CD4-positive, alpha-beta T cell treated with Interleukin-15 for 4 hours (primary cell): ENCODE measurements around the gene CCDC80.

Source experiments
- DNase-seq: peaks from one replicate; pipeline ENCODE4 v3.0.0-alpha.2; 2020; ENCODE audit warnings: low spot score

CCDC80 gene

GRCh38 chr3:112633757-112634156, 7.2 kb downstream of the CCDC80 start:
- no peak for DNase-seq

- DNase-seq: no peak
Observed at GRCh38 chr3:112633191-112633590, 7.8 kb downstream of the CCDC80 start.

GRCh38 chr3:112632596-112632995, 8.3 kb downstream of the CCDC80 start:
- DNase-seq: no peak

GRCh38 chr3:112631257-112631656, 9.7 kb downstream of the CCDC80 start:
- no peak for DNase-seq

- DNase-seq: peak; percentile 25
Observed at GRCh38 chr3:112629425-112629824, 11.5 kb downstream of the CCDC80 start.

- DNase-seq: no peak
Observed at GRCh38 chr3:112627919-112628466, 12.9 kb downstream of the CCDC80 start.

- DNase-seq: no peak
Observed at GRCh38 chr3:112627419-112627818, 13.5 kb downstream of the CCDC80 start.

GRCh38 chr3:112623717-112624116, 17.2 kb downstream of the CCDC80 start:
- DNase-seq: no peak

GRCh38 chr3:112623213-112623612, 17.7 kb downstream of the CCDC80 start:
- DNase-seq: no peak

- DNase-seq: no peak
Observed at GRCh38 chr3:112619295-112619694, 21.6 kb downstream of the CCDC80 start.

GRCh38 chr3:112617285-112617684, 23.7 kb downstream of the CCDC80 start:
- no peak for DNase-seq

- DNase-seq: no peak
Observed at GRCh38 chr3:112615989-112616731, 24.8 kb downstream of the CCDC80 start.

GRCh38 chr3:112611752-112612515, 29.0 kb downstream of the CCDC80 start:
- DNase-seq: no peak

GRCh38 chr3:112610121-112610520, 30.8 kb downstream of the CCDC80 start:
- DNase-seq: no peak

- DNase-seq: no peak
Observed at GRCh38 chr3:112607863-112608262, 33.1 kb downstream of the CCDC80 start.

GRCh38 chr3:112606098-112606497, 34.8 kb downstream of the CCDC80 start:
- no peak for DNase-seq

- DNase-seq: no peak
Observed at GRCh38 chr3:112605285-112605684, 35.7 kb downstream of the CCDC80 start.

- no peak for DNase-seq
Observed at GRCh38 chr3:112604536-112604935, 36.4 kb downstream of the CCDC80 start.

GRCh38 chr3:112602217-112602838, 38.6 kb downstream of the CCDC80 start:
- DNase-seq: no peak

- DNase-seq: no peak
Observed at GRCh38 chr3:112598731-112599130, 42.2 kb downstream of the CCDC80 start.

GRCh38 chr3:112597945-112598344, 43.0 kb downstream of the CCDC80 start:
- DNase-seq: no peak

GRCh38 chr3:112594856-112595255, 46.1 kb downstream of the CCDC80 start:
- DNase-seq: no peak

GRCh38 chr3:112593258-112593657, 47.7 kb downstream of the CCDC80 start:
- no peak for DNase-seq
